Eye (tissue), 1 donor: ENCODE results near the gene L1TD1.
"Not testable (repeated sequence)": the region's sequence is repeated elsewhere in the genome, so short reads cannot be mapped to it uniquely, and the experiment has no call there.

Source experiments
- DNase-seq: peaks from one replicate; pipeline ENCODE4 v3.0.0-alpha.2; 2015

The L1TD1 gene

GRCh38 chr1:62194651-62195544 is at the start of gene L1TD1:
Gene L1TD1 (plus strand): TSS chr1:62194849. CDS start chr1:62206629, 11,780 bp downstream.
- peak; percentile 70 for DNase-seq

- no peak for DNase-seq
Measured at GRCh38 chr1:62159940-62160348, 34.7 kb upstream of the L1TD1 start.

- no peak for DNase-seq
Measured at GRCh38 chr1:62161711-62162110, 32.9 kb upstream of the L1TD1 start.

- DNase-seq = not testable (repeated sequence)
Measured at GRCh38 chr1:62170380-62170779, 24.3 kb upstream of the L1TD1 start.

GRCh38 chr1:62175568-62176179 is 19.0 kb upstream of the L1TD1 start:
- peak; percentile 85 for DNase-seq

GRCh38 chr1:62176597-62177312 is 17.9 kb upstream of the L1TD1 start:
- DNase-seq = no peak

- no peak for DNase-seq
Measured at GRCh38 chr1:62177621-62178020, 17.0 kb upstream of the L1TD1 start.

- peak; percentile 8 for DNase-seq
Measured at GRCh38 chr1:62178372-62178771, 16.3 kb upstream of the L1TD1 start.

GRCh38 chr1:62180054-62180453 is 14.6 kb upstream of the L1TD1 start:
- not testable (repeated sequence) for DNase-seq

GRCh38 chr1:62180639-62181038 is 14.0 kb upstream of the L1TD1 start:
- peak; percentile 25 for DNase-seq

GRCh38 chr1:62181532-62181931 is 13.1 kb upstream of the L1TD1 start:
- peak; percentile 26 for DNase-seq

GRCh38 chr1:62182157-62182556 is 12.5 kb upstream of the L1TD1 start:
- DNase-seq = peak; percentile 67

- peak; percentile 38 for DNase-seq
Measured at GRCh38 chr1:62183164-62184020, 11.3 kb upstream of the L1TD1 start.

- no peak for DNase-seq
Measured at GRCh38 chr1:62184336-62184735, 10.3 kb upstream of the L1TD1 start.

GRCh38 chr1:62185233-62185632 is 9.4 kb upstream of the L1TD1 start:
- DNase-seq = not testable (repeated sequence)

- no peak for DNase-seq
Measured at GRCh38 chr1:62185677-62186076, 9.0 kb upstream of the L1TD1 start.

- no peak for DNase-seq
Measured at GRCh38 chr1:62187548-62187947, 7.1 kb upstream of the L1TD1 start.

- DNase-seq = no peak
Measured at GRCh38 chr1:62188111-62188510, 6.5 kb upstream of the L1TD1 start.

GRCh38 chr1:62196086-62196690 is 1.5 kb downstream of the L1TD1 start:
- DNase-seq = peak; percentile 16

GRCh38 chr1:62198069-62198780 is 3.6 kb downstream of the L1TD1 start:
- no peak for DNase-seq

- DNase-seq = no peak
Measured at GRCh38 chr1:62198781-62199125, 4.1 kb downstream of the L1TD1 start.

- DNase-seq = no peak
Measured at GRCh38 chr1:62207187-62207586, 12.5 kb downstream of the L1TD1 start.
